Astrocyte (in vitro differentiated cells and primary cell): ENCODE data around the gene MKS1. TPM values are rescaled to one million over a fixed set of nuclear protein-coding genes. Genes with fewer than 3 reads are reported as not detected.

Source experiments
- DNase-seq: peaks from one replicate; pipeline ENCODE4 v3.0.0-alpha.2; 2010; ENCODE audit warnings: low read depth
- FAIRE-seq: peaks from 2 replicates; lab custom pipeline; 2011; peaks lifted over from hg19 to GRCh38; lab: Jason Lieb, UNC
- H2AFZ ChIP-seq: 2 replicates; pipeline ENCODE4 v1.6.0; 2012; ENCODE audit warnings: low read depth, low read length, inconsistent platforms
- H3K27ac ChIP-seq: 2 replicates; pipeline ENCODE4 v1.5.1; 2011; ENCODE audit warnings: low read depth, low read length, inconsistent platforms
- H3K27me3 ChIP-seq: 2 replicates; pipeline ENCODE4 v1.6.0; 2011; ENCODE audit warnings: low read length, inconsistent platforms; ENCODE audit not compliant: insufficient read depth
- H3K36me3 ChIP-seq: 2 replicates; pipeline ENCODE4 v1.5.1; 2011; ENCODE audit warnings: low read length, inconsistent platforms; ENCODE audit not compliant: insufficient read depth
- H3K4me1 ChIP-seq: 2 replicates; pipeline ENCODE4 v1.5.1; 2011; ENCODE audit warnings: low read length, inconsistent platforms; ENCODE audit not compliant: insufficient read depth
- H3K4me2 ChIP-seq: 2 replicates; pipeline ENCODE4 v1.6.0; 2012; ENCODE audit warnings: low read length, inconsistent platforms
- H3K4me3 ChIP-seq: 2 replicates; pipeline ENCODE4 v1.5.1; 2011; ENCODE audit warnings: low read depth, mild to moderate bottlenecking, low read length, inconsistent platforms; ENCODE audit not compliant: insufficient read depth
- H3K79me2 ChIP-seq: 2 replicates; pipeline ENCODE4 v1.6.0; 2012; ENCODE audit warnings: mild to moderate bottlenecking, low read length, inconsistent platforms; ENCODE audit not compliant: insufficient read depth
- H3K9ac ChIP-seq: 2 replicates; pipeline ENCODE4 v1.6.0; 2012; ENCODE audit warnings: mild to moderate bottlenecking, low read length, inconsistent platforms
- H3K9me3 ChIP-seq: 2 replicates; pipeline ENCODE4 v1.5.1; 2012; ENCODE audit warnings: low read depth, mild to moderate bottlenecking, low read length, inconsistent platforms; ENCODE audit not compliant: insufficient read depth
- H4K20me1 ChIP-seq: 2 replicates; pipeline ENCODE4 v1.6.0; 2012; ENCODE audit warnings: low read length, inconsistent platforms; ENCODE audit not compliant: insufficient read depth
- H3K27ac Mint-ChIP-seq: one replicate; pipeline ENCODE4 v1.8.0; 2021; ENCODE audit warnings: mild to moderate bottlenecking, mixed read lengths; ENCODE audit not compliant: unreplicated experiment
- H3K27me3 Mint-ChIP-seq: one replicate; pipeline ENCODE4 v1.8.0; 2021; ENCODE audit warnings: low read depth, mixed read lengths; ENCODE audit not compliant: unreplicated experiment
- H3K36me3 Mint-ChIP-seq: one replicate; pipeline ENCODE4 v1.8.0; 2021; ENCODE audit warnings: low read depth, mixed read lengths; ENCODE audit not compliant: unreplicated experiment
- H3K4me1 Mint-ChIP-seq: one replicate; pipeline ENCODE4 v1.8.0; 2021; ENCODE audit warnings: low read depth, mixed read lengths; ENCODE audit not compliant: unreplicated experiment
- H3K4me3 Mint-ChIP-seq: one replicate; pipeline ENCODE4 v1.8.0; 2021; ENCODE audit warnings: mild to moderate bottlenecking, moderate library complexity, mixed read lengths; ENCODE audit not compliant: unreplicated experiment
- H3K9me3 Mint-ChIP-seq: one replicate; pipeline ENCODE4 v1.8.0; 2021; ENCODE audit warnings: mild to moderate bottlenecking, mixed read lengths; ENCODE audit not compliant: unreplicated experiment
- EZH2 ChIP-seq: IDR thresholded peaks from 2 replicates; pipeline ENCODE4 v1.6.1; 2012; ENCODE audit warnings: mild to moderate bottlenecking, low read length, inconsistent platforms; ENCODE audit not compliant: insufficient read depth
- total RNA-seq: library from RNA; stranded (reverse); gene quantifications from 2 replicates; pipeline ENCODE4 v1.2.1, GENCODE V29; 2021
- TF ChIP-seq, protein P1 (sequence below): IDR thresholded peaks from 2 replicates; pipeline ENCODE4 v1.5.1; 2011; ENCODE audit warnings: low read depth, mild to moderate bottlenecking, inconsistent platforms, low read length, moderate library complexity; ENCODE audit not compliant: insufficient read depth

MKS1 gene
- total RNA-seq, 1 donor from 2014 or later, result 12.0 TPM

DNA sequence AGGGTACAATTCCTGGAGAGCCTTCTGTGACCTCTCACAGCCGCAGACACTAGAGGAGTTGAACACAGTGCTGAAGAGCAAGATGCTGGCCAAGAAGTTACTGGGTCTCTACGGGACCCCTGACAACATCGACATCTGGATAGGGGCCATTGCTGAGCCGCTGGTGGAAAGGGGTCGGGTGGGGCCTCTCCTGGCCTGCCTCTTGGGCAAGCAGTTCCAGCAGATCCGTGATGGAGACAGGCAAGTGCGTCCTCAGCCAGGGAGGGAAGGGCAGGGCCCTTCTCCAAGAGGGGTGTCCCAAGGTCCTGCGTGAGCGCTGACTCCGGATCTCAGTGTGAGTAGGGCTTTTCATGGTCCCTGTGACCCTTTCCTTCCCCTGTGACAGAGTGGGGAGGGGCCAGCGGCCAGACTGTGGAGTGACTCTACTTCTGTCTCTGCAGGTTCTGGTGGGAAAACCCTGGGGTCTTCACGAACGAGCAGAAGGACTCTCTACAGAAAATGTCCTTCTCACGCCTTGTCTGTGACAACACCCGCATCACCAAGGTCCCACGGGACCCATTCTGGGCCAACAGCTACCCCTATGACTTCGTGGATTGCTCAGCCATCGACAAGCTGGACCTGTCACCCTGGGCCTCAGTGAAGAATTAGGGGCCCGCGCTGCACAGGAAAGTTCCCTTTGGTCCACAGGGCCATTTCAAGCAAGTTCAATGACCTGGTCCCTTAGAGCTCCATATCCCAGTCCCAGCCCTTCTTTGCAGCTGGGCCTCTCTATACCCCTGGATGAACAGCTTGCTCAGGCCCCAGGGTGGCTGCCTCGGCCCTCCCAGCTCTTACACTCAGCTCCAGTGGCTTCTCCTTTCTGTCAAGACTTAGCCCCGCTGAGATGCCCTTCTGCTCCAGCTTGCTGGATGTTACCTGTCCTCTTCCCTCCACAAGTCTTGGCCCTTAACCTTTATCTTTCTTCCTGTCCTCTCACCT, 48.6 kb upstream of the MKS1 start:
- no peaks in the 10 kb centered on the region for H4K20me1 ChIP-seq
- H3K36me3 ChIP-seq, result no peaks in the 10 kb centered on the region
- H3K4me2 ChIP-seq, result no peak overlapping the region
- FAIRE-seq, result no peak
- no peaks in the 10 kb centered on the region for H3K4me1 Mint-ChIP-seq
- no peaks in the 10 kb centered on the region for H3K36me3 Mint-ChIP-seq
- H3K27me3 ChIP-seq, result peaks cover 15% of the 10 kb centered on the region
- TF ChIP-seq, protein P1, sequence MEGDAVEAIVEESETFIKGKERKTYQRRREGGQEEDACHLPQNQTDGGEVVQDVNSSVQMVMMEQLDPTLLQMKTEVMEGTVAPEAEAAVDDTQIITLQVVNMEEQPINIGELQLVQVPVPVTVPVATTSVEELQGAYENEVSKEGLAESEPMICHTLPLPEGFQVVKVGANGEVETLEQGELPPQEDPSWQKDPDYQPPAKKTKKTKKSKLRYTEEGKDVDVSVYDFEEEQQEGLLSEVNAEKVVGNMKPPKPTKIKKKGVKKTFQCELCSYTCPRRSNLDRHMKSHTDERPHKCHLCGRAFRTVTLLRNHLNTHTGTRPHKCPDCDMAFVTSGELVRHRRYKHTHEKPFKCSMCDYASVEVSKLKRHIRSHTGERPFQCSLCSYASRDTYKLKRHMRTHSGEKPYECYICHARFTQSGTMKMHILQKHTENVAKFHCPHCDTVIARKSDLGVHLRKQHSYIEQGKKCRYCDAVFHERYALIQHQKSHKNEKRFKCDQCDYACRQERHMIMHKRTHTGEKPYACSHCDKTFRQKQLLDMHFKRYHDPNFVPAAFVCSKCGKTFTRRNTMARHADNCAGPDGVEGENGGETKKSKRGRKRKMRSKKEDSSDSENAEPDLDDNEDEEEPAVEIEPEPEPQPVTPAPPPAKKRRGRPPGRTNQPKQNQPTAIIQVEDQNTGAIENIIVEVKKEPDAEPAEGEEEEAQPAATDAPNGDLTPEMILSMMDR, result no peak
- no peak for TF ChIP-seq EZH2
- H2AFZ ChIP-seq, result no peak overlapping the region
- H3K27ac ChIP-seq, result no peak overlapping the region
- H3K9ac ChIP-seq, result no peak overlapping the region
- no peak for DNase-seq
- H3K4me3 ChIP-seq, result no peak overlapping the region
- H3K9me3 Mint-ChIP-seq, result peaks cover 3% of the 10 kb centered on the region
- H3K9me3 ChIP-seq, result no peaks in the 10 kb centered on the region
- no peaks in the 10 kb centered on the region for H3K79me2 ChIP-seq
- H3K4me3 Mint-ChIP-seq, result no peak overlapping the region
- H3K4me1 ChIP-seq, result no peaks in the 10 kb centered on the region
- H3K27ac Mint-ChIP-seq, result no peak overlapping the region
- peaks cover 66% of the 10 kb centered on the region for H3K27me3 Mint-ChIP-seq

DNA sequence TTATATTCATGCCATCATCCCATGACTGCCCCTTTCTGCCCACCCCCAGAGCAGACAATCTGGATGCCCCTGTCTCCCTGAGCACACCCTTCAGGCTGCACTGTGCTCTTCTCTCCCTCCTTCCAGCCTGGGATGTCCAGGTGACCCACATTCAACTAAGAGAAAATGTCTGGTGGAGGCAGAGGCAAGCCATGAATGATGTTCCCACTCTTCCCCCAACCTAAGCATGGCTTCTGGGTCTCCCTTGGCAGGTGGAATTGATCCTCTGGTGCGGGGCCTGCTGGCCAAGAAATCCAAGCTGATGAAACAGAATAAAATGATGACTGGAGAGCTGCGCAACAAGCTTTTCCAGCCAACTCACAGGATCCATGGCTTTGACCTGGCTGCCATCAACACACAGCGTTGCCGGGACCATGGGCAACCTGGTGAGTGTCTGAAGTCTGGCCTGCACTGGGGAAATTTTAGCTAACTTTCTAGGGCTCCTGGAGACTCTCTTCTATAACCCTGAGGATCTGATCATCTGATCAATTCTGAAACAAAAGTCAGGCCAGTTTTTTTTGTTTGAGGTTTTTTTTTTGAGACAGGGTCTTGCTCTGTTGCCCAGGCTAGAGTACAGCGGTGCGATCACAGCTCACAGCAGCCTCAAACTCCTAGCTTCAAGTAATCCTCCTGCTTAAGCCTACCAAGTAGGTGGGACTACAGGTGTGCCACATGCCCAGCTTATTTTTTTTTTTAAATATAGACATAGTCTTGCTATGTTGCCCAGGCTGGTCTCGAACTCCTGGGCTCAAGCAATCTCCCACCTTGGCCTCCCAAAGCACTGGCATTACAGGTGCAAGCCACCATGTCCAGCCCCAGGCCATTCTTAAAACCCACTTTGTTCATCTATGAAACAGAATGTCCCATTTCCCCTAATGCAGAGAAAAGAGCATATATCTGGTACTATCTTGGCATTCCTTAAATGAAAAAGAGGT, 47.1 kb upstream of the MKS1 start:
- Histone ChIP-seq H4K20me1 (no peaks in the 10 kb centered on the region), H3K4me2 (no peak overlapping the region), H3K9me3 (no peaks in the 10 kb centered on the region), H3K27ac (no peak overlapping the region), H3K4me3 (no peak overlapping the region), H2AFZ (no peak overlapping the region), H3K9ac (no peak overlapping the region), H3K79me2 (no peaks in the 10 kb centered on the region), H3K36me3 (no peaks in the 10 kb centered on the region), H3K4me1 (no peaks in the 10 kb centered on the region), H3K27me3 (peaks cover 15% of the 10 kb centered on the region)
- no peak for FAIRE-seq
- DNase-seq, result no peak
- Mint-ChIP-seq H3K27ac (no peak overlapping the region), H3K27me3 (peaks cover 67% of the 10 kb centered on the region), H3K9me3 (peaks cover 3% of the 10 kb centered on the region), H3K4me1 (no peaks in the 10 kb centered on the region), H3K4me3 (no peak overlapping the region), H3K36me3 (no peaks in the 10 kb centered on the region)
- TF ChIP-seq, protein P1, result no peak
- TF ChIP-seq EZH2, result no peak
